WTC11 (cell line): ENCODE data around the gene FTSJ3. TPM values are rescaled to one million over a fixed set of nuclear protein-coding genes. Genes with fewer than 3 reads are reported as not detected.

ENCODE experiments used
- ATAC-seq: fragments of 200-7000 bp; cut with Tn5 transposase; 2 replicates; pipeline ENCODE4 v1.10.0; 2021; ENCODE audit warnings: mild to moderate bottlenecking, moderate library complexity
- CTCF ChIA-PET: fragments of 300-600 bp; sonication (Branson Sonifier 250); formaldehyde crosslinking; loops from one replicate; lab custom pipeline; 2021; ENCODE audit warnings: antibody characterized with exemption; lab: Charles Lee
- POLR2A ChIA-PET: fragments of 350-600 bp; sonication (Branson Sonifier 250); formaldehyde crosslinking; loops from one replicate; lab custom pipeline; 2021; ENCODE audit warnings: antibody characterized with exemption; lab: Charles Lee
- DNase-seq: peaks from one replicate; pipeline ENCODE4 v3.0.0; 2021; ENCODE audit warnings: low spot score
- H3K27ac Mint-ChIP-seq: 2 replicates; pipeline ENCODE4 v1.8.0; 2021; ENCODE audit warnings: mixed read lengths
- H3K27me3 Mint-ChIP-seq: 2 replicates; pipeline ENCODE4 v1.8.0; 2021; ENCODE audit warnings: low read depth, mild to moderate bottlenecking, moderate library complexity, mixed read lengths
- H3K36me3 Mint-ChIP-seq: 2 replicates; pipeline ENCODE4 v1.8.0; 2021; ENCODE audit warnings: mixed read lengths
- H3K4me1 Mint-ChIP-seq: 2 replicates; pipeline ENCODE4 v1.8.0; 2022; ENCODE audit warnings: mixed read lengths
- H3K4me3 Mint-ChIP-seq: 2 replicates; pipeline ENCODE4 v1.8.0; 2021; ENCODE audit warnings: mild to moderate bottlenecking, moderate library complexity, mixed read lengths
- H3K9me3 Mint-ChIP-seq: 2 replicates; pipeline ENCODE4 v1.8.0; 2021; ENCODE audit warnings: mixed read lengths
- AR ChIP-seq: fragments of 250-450 bp; sonication (Bioruptor Pico); IDR thresholded peaks from 2 replicates; pipeline ENCODE4 v1.9.0; 2021; ENCODE audit warnings: mild to moderate bottlenecking
- CBFB ChIP-seq: sonication (generic); formaldehyde crosslinking; IDR thresholded peaks from 2 replicates; pipeline ENCODE4 v1.8.1; 2022; ENCODE audit warnings: mild to moderate bottlenecking, low read depth, missing genetic modification reagents
- CREB1 ChIP-seq: sonication (generic); formaldehyde crosslinking; IDR thresholded peaks from 2 replicates; pipeline ENCODE4 v1.8.0; 2023; ENCODE audit warnings: mild to moderate bottlenecking, missing genetic modification reagents
- E2F5 ChIP-seq: sonication (generic); formaldehyde crosslinking; IDR thresholded peaks from 2 replicates; pipeline ENCODE4 v1.8.1; 2022; ENCODE audit warnings: mild to moderate bottlenecking, moderate library complexity, missing genetic modification reagents
- ERG ChIP-seq: fragments of 250-450 bp; sonication (Bioruptor Pico); IDR thresholded peaks from 2 replicates; pipeline ENCODE4 v1.8.0; 2021; ENCODE audit warnings: mild to moderate bottlenecking
- ESRRA ChIP-seq: sonication (generic); formaldehyde crosslinking; IDR thresholded peaks from 2 replicates; pipeline ENCODE4 v1.8.1; 2022; ENCODE audit warnings: mild to moderate bottlenecking, missing genetic modification reagents, borderline replicate concordance
- GTF2I ChIP-seq: fragments of 250-450 bp; sonication (Bioruptor Pico); conservative IDR thresholded peaks from 2 replicates; pipeline ENCODE4 v1.4.0; 2021; ENCODE audit warnings: mild to moderate bottlenecking
- HMGXB4 ChIP-seq: sonication (generic); formaldehyde crosslinking; IDR thresholded peaks from 2 replicates; pipeline ENCODE4 v1.8.1; 2023; ENCODE audit warnings: mild to moderate bottlenecking, moderate library complexity, missing genetic modification reagents
- KAT7 ChIP-seq: sonication (generic); formaldehyde crosslinking; IDR thresholded peaks from 2 replicates; pipeline ENCODE4 v1.8.1; 2023; ENCODE audit warnings: missing genetic modification reagents, mild to moderate bottlenecking, borderline replicate concordance
- MAX ChIP-seq: sonication (generic); formaldehyde crosslinking; IDR thresholded peaks from 2 replicates; pipeline ENCODE4 v1.8.0; 2022; ENCODE audit warnings: mild to moderate bottlenecking, missing genetic modification reagents
- MLX ChIP-seq: sonication (generic); formaldehyde crosslinking; IDR thresholded peaks from 2 replicates; pipeline ENCODE4 v1.8.1; 2023; ENCODE audit warnings: mild to moderate bottlenecking, missing genetic modification reagents, moderate library complexity
- MXD4 ChIP-seq: fragments of 250-450 bp; sonication (Bioruptor Pico); IDR thresholded peaks from 2 replicates; pipeline ENCODE4 v1.8.0; 2021; ENCODE audit warnings: mild to moderate bottlenecking, moderate library complexity, borderline replicate concordance
- NFATC4 ChIP-seq: fragments of 250-450 bp; sonication (Bioruptor Pico); IDR thresholded peaks from 2 replicates; pipeline ENCODE4 v1.9.0; 2021; ENCODE audit warnings: mild to moderate bottlenecking
- NFYB ChIP-seq: sonication (generic); formaldehyde crosslinking; conservative IDR thresholded peaks from 2 replicates; pipeline ENCODE4 v1.8.0; 2022; ENCODE audit warnings: low read depth, missing genetic modification reagents
- NR2C2 ChIP-seq: sonication (generic); formaldehyde crosslinking; IDR thresholded peaks from 2 replicates; pipeline ENCODE4 v1.8.0; 2022; ENCODE audit warnings: mild to moderate bottlenecking, missing genetic modification reagents
- SOX15 ChIP-seq: fragments of 250-450 bp; sonication (Bioruptor Pico); IDR thresholded peaks from 2 replicates; pipeline ENCODE4 v1.9.0; 2021; ENCODE audit warnings: mild to moderate bottlenecking
- SP1 ChIP-seq: sonication (generic); formaldehyde crosslinking; conservative IDR thresholded peaks from 2 replicates; pipeline ENCODE4 v1.8.1; 2022; ENCODE audit warnings: missing genetic modification reagents
- TEAD4 ChIP-seq: sonication (generic); formaldehyde crosslinking; IDR thresholded peaks from 2 replicates; pipeline ENCODE4 v1.8.0; 2022; ENCODE audit warnings: mild to moderate bottlenecking, missing genetic modification reagents
- TP53 ChIP-seq: sonication (generic); formaldehyde crosslinking; IDR thresholded peaks from 2 replicates; pipeline ENCODE4 v1.8.1; 2023; ENCODE audit warnings: mild to moderate bottlenecking, missing genetic modification reagents
- ZNF219 ChIP-seq: sonication (generic); formaldehyde crosslinking; IDR thresholded peaks from 2 replicates; pipeline ENCODE4 v1.8.0; 2023; ENCODE audit warnings: missing genetic modification reagents, mild to moderate bottlenecking, borderline replicate concordance
- ZNF512 ChIP-seq: sonication (generic); formaldehyde crosslinking; IDR thresholded peaks from 2 replicates; pipeline ENCODE4 v1.8.1; 2022; ENCODE audit warnings: missing genetic modification reagents, borderline replicate concordance
- ZNF532 ChIP-seq: fragments of 250-450 bp; sonication (Bioruptor Pico); IDR thresholded peaks from 2 replicates; pipeline ENCODE4 v1.9.0; 2021; ENCODE audit warnings: mild to moderate bottlenecking, borderline replicate concordance
- total RNA-seq: library from RNA; stranded (reverse); gene quantifications from 3 replicates; pipeline ENCODE4 v1.2.3, GENCODE V29; 2021

Gene FTSJ3
- total RNA-seq, 1 experiment from 2014 or later: 62.1 TPM

GRCh38 chr17:63848834-63849689 lies 21.6 kb upstream of the FTSJ3 start:
- ATAC-seq: peak; percentile 94
- ChIA-PET POLR2A (interaction anchor here (0.7 kb wide), 1 partner anchor 10 kb away, joined by 3 read pairs; no protein-coding TSS in a partner anchor), CTCF (interaction anchor here (0.6 to 3.9 kb wide), 22 partner anchors 9 to 423 kb away, joined by 3 to 43 read pairs (median 5); partner anchors contain the start of genes ACE, CCDC47, CSHL1 and DDX42)
- Mint-ChIP-seq H3K27ac (peak overlapping the region; percentile 97), H3K4me1 (no peaks in the 10 kb centered on the region), H3K36me3 (peaks cover 6% of the 10 kb centered on the region), H3K9me3 (peaks cover 12% of the 10 kb centered on the region), H3K4me3 (peak overlapping the region; percentile 60), H3K27me3 (peaks cover 84% of the 10 kb centered on the region)
- DNase-seq: peak; percentile 97
- TF ChIP-seq MLX (CRISPR knock-in tag) (no peak), MXD4 (no peak), TEAD4 (CRISPR knock-in tag) (no peak), CBFB (CRISPR knock-in tag) (0 out of 2 replicates have a peak, but pooled peaks have one; percentile 28), ZNF532 (CRISPR knock-in tag) (no peak), SOX15 (CRISPR knock-in tag) (no peak), AR (CRISPR knock-in tag) (no peak), HMGXB4 (CRISPR knock-in tag) (peak; percentile 22; the same call in 1 of the 2 replicates), CREB1 (CRISPR knock-in tag) (peak; percentile 91), NFYB (CRISPR knock-in tag) (peak; percentile 63), NFATC4 (no peak), ZNF219 (no peak; the same call in 1 of the 2 replicates), ESRRA (CRISPR knock-in tag) (no peak; the same call in none of the 2 replicates), ZNF512 (no peak), MAX (CRISPR knock-in tag) (peak; percentile 99), SP1 (CRISPR knock-in tag) (peak; percentile 70; the same call in 1 of the 2 replicates), E2F5 (CRISPR knock-in tag) (peak; percentile 93), KAT7 (CRISPR knock-in tag) (0 out of 2 replicates have a peak, but pooled peaks have one; percentile 66), NR2C2 (CRISPR knock-in tag) (peak; percentile 48; the same call in 1 of the 2 replicates), ERG (CRISPR knock-in tag) (no peak), GTF2I (CRISPR knock-in tag) (no peak), TP53 (CRISPR knock-in tag) (peak; percentile 95)
